HG02763 (cell line): Measurements from ENCODE around the gene HLA-DPB1.
A peak's percentile ranks its signal among the peaks of the same experiment; 100 is the strongest.
"Not testable (repeated sequence)": the region's sequence is repeated elsewhere in the genome, so short reads cannot be mapped to it uniquely, and the experiment has no call there.

Experiments
- ATAC-seq: cut with Tn5 transposase; IDR thresholded peaks from one replicate; pipeline ENCODE4 v1.9.1; 2021; ENCODE audit warnings: mild to moderate bottlenecking, moderate library complexity; ENCODE audit not compliant: unreplicated experiment

The HLA-DPB1 gene

GRCh38 chr6:33075568-33076405 is at the start of gene HLA-DPB1:
TSS of gene HLA-DPB1 (plus strand) at chr6:33075990. CDS start at chr6:33076042, 52 bp downstream.
- peak; percentile 60 for ATAC-seq

- no peak for ATAC-seq
Measured at GRCh38 chr6:33028220-33028849, 47.5 kb upstream of the HLA-DPB1 start.

- peak; percentile 63 for ATAC-seq
Measured at GRCh38 chr6:33029328-33030184, 46.2 kb upstream of the HLA-DPB1 start.

- no peak for ATAC-seq
Measured at GRCh38 chr6:33030245-33030644, 45.5 kb upstream of the HLA-DPB1 start.

DNA sequence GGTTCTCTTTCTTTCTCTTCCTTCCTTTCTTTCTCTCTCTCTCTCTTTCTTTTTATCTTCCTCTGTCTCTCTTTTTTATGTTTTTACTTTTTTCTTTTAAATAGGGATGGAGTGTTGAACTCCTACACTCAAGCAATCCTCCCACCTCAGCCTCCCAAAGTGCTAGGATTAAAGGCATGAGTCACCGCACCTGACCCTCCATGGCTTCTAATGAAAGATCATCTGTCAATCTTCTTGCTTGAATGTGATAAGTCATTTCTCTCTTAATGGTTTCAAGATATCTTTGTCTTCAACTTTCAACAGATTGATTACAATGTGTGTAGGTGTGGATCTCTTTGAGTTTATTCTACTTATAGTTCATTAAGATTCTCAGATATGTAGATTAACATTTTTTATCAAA is 41.2 kb upstream of the HLA-DPB1 start:
- ATAC-seq, result no peak

DNA sequence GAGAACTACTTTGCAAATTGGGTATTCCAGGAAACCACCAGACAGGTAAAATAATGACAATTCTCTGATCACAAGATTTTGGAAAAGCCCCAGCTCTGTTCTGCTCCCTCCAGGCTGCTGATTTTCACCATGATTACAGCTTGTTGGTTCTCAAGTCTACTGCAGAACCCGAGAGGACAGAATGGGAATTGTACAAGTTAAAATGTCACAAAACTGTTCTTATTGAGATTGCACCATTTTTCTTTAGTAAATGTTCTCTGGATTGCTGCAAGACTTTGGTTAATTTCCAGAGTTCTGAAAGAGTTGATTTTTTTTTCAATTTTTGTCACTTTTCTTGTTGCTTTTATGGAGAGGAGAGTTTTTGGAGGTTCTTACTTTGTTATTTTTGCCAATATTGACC is 39.3 kb upstream of the HLA-DPB1 start:
- ATAC-seq, result no peak

DNA sequence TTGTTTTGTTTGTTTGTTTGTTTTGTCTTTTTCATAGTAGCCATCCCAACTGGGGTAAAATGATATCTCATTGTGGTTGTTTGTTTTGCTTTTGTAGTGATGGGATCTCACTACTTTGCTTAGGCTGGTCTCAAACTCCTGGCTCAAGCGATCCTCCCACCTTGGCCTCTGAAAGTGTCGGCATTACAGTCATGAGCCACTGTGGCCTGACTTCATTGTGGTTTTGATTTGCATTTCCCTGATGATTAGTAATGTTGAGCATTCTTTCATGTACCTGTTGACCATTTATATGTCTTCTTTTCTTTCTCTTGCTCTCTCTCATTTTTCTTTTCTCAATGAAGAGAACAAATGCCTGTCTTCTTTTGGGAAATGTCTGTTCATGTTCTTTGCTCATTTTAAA is 35.6 kb upstream of the HLA-DPB1 start:
- no peak for ATAC-seq

DNA sequence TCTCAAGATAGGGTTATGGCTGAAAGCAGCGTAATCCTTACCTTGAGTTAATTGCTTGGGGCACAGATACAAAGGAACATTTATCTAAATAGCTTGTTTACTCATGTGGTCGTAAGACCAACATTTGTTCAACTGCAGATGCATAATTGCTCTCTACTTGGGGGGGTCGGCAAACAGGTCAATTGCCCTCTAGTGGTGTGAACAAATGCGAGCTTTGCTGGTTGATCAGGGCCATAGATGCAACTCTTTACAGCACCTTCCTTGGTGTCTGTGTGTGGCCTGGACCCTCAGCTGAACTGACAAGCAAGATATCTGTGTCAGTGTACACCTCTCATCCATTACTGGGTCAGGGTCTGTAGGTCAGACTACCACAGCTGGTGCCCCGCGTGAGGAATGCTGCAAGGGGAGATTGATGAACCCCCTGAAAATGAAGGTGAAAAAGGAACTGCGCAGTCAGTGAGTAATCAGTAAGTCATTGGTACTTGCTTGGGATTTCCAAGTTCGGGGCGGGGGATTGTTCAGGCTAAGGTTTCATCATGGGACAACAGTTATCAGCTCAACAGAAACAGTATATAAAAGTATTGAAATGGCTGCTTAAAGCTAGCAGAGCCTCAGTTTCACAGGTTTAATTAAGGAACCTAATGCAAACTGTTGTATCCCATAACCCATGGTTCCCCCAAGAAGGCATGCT is 26.3 kb upstream of the HLA-DPB1 start:
- ATAC-seq, result no peak

GRCh38 chr6:33050014-33050810 is 25.6 kb upstream of the HLA-DPB1 start:
- no peak for ATAC-seq

- ATAC-seq, result no peak
Measured at GRCh38 chr6:33052627-33053026, 23.2 kb upstream of the HLA-DPB1 start.

DNA sequence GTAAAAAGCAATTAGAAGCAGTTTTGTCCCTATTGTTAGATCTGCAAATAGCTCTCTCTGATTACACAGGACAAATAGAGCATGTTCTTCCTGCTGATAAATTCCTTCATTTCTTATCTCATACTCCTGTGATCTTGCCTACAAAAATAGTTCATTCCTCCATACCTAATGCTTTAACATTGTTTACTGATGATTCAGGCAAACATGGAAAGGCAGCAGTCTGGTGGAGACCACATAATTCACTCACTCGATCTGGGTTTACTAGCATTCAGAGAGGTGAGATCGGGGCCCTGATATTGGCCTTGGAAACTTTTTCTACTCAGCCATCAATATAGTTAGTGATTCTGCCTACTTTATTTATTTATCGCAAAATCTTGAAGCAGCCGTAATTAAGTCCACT is 22.6 kb upstream of the HLA-DPB1 start:
- no peak for ATAC-seq

DNA sequence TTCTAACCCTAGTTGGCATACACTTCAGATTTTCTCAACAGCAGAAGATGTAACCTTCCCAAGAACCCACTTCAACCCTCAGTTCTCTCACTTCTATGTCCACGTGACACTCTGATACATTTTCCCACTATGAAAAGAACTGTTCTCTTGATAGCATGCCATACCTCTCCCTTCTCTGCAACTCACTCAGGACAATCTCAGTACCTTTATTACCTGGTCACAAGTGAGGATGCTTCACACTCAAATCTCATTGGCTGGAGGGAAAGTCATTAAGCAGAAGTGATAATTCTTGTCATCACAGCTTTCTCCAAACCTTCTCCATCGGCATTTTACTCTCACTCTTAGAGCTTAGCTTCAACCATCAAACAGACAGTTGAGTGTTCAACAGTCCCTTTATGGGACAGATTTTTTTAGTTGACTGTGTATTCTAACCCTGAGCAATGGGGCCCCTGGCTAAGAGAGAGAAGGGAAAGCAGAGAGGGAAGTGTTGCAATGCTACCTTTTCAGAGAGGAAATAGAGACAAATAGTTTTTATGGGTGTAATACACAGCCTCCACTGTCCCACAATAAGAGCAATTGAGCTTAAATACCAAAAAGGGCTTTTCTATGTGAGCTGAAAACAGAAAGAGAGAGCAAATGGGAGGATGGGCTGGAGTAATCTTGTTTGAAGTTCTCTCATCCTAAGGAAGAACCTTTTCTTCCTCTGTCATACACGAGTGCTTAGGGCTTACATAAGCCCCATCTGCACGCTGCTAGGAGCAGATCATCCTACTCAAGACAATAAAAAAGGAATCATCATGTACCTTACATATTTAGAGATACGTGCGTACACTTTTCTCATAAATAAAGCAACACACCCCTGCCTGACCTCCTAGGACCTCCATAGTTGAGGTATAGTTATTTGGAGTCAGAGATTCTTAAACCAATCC is 18.3 kb upstream of the HLA-DPB1 start:
- no peak for ATAC-seq

DNA sequence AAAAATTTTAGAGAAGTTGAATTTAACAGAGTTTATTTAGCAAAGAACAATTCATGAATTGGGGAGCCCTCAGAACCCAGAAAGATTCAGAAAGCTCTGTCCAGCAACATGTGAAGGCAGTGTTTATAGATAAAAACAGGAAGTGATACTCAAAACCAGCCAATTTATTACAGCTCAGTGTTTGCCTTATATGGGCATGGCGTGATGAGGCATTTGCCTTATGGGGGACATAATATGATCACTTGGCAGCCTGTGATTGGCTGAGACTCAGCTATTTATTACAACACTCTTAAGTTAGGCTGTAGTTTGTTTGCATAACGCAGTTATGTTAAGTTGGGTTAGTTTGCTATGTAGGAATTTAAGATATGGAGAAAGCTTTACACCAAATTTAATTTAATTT is 13.8 kb upstream of the HLA-DPB1 start:
- ATAC-seq, result no peak

DNA sequence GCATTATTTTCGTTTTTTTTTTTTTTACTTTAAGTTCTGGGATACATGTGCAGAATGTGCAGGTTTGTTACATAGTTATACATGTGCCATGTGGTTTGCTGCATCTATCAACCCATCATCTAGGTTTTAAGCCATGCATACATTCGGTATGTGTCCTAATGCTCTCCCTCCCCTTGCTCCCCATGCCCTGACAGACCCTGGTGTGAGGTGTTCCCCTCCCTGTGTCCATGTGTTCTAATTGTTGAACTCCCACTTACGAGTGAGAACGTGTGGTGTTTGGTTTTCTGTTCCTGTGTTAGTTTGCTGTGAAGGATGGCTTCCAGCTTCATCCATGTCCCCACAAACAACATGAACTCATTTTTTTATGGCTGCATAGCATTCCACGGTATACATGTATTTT is 12.4 kb upstream of the HLA-DPB1 start:
- not testable (repeated sequence) for ATAC-seq

- no peak for ATAC-seq
Measured at GRCh38 chr6:33064723-33065122, 11.1 kb upstream of the HLA-DPB1 start.

- ATAC-seq, result no peak
Measured at GRCh38 chr6:33065312-33065711, 10.5 kb upstream of the HLA-DPB1 start.

- no peak for ATAC-seq
Measured at GRCh38 chr6:33066917-33067521, 8.8 kb upstream of the HLA-DPB1 start.

DNA sequence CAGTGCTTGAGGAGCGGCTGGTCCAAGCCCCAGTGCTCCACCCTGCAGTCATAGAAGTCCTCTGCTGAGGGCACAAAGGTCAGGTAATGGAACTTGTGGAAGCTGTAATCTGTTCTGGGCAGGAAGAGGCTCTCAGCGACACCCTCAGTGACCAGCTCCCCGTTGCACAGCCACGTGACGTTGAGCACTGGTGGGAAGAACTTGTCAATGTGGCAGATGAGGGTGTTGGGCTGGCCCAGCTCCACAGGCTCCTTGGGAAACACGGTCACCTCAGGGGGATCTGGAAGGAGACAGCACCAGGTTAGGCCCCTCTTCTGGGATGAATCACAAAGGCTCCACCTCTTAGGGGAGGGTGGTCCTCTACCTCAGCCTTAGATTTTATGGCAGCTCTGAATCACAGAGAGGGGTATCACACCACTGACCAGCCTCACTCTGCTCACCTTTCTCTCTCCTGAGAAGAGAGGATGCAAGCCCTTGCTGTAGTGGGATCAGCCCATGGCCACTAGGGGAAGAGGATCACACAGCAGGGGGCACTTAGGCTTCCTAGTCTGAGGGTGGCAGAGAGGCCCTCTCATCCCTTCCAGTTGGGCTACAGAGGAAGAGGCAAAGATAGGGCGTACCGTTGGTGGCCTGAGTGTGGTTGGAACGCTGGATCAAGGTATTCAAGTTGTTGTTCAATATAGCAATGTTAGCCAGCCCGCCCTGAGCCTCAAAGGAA is 6.6 kb upstream of the HLA-DPB1 start:
- ATAC-seq, result no peak
